AG04450 (cell line): ENCODE measurements around the gene FMN2. TPM values are rescaled to one million over a fixed set of nuclear protein-coding genes. Genes with fewer than 3 reads are reported as not detected.

Experiments
- CTCF ChIA-PET: fragments of 300-600, 350-600 bp; formaldehyde crosslinking; extraction: SDS; loops from one replicate; lab custom pipeline; 2022; ENCODE audit warnings: antibody characterized with exemption, inconsistent platforms; lab: Charles Lee
- POLR2A ChIA-PET: fragments of 350-600 bp; formaldehyde crosslinking; extraction: SDS; loops from one replicate; lab custom pipeline; 2021; ENCODE audit warnings: antibody characterized with exemption, inconsistent platforms; lab: Yijun Ruan, JAX
- DNase-seq: peaks from one replicate; pipeline ENCODE4 v3.0.0-alpha.2; 2011; ENCODE audit warnings: low read depth, low spot score
- H3K27ac ChIP-seq: one replicate; pipeline ENCODE4 v1.5.1; 2012; ENCODE audit warnings: low read depth, low read length, control low read depth
- H3K27me3 ChIP-seq: one replicate; pipeline ENCODE4 v1.6.0; 2012; ENCODE audit warnings: low read length; ENCODE audit not compliant: control insufficient read depth, insufficient read depth
- H3K4me3 ChIP-seq: 2 replicates; pipeline ENCODE4 v1.5.1; 2011; ENCODE audit warnings: mild to moderate bottlenecking, low read depth, low read length, control low read depth
- H3K9me3 ChIP-seq: 2 replicates; pipeline ENCODE4 v1.5.1; 2012; ENCODE audit warnings: low read length; ENCODE audit not compliant: control insufficient read depth, insufficient read depth
- CTCF ChIP-seq: IDR thresholded peaks from 2 replicates; pipeline ENCODE4 v1.5.1; 2011; ENCODE audit warnings: low read depth, low read length, control low read depth, inconsistent platforms
- polyA minus RNA-seq: library from RNA; depleted of rRNA, polyadenylated mRNA; stranded (reverse); fragments of >200 nt; gene quantifications from 2 replicates; pipeline ENCODE4 v1.2.3, GENCODE V29; 2011; rRNA and poly(A)+ RNA removed
- polyA plus RNA-seq: library from polyadenylated mRNA; depleted of rRNA; stranded (reverse); fragments of >200 nt; gene quantifications from 2 replicates; pipeline ENCODE4 v1.2.3, GENCODE V29; 2011; rRNA removed

Gene FMN2
- 6.8 and 6.9 TPM in 2 replicates for polyA plus RNA-seq
- 5.8 and 9.4 TPM in 2 replicates for polyA minus RNA-seq

DNA sequence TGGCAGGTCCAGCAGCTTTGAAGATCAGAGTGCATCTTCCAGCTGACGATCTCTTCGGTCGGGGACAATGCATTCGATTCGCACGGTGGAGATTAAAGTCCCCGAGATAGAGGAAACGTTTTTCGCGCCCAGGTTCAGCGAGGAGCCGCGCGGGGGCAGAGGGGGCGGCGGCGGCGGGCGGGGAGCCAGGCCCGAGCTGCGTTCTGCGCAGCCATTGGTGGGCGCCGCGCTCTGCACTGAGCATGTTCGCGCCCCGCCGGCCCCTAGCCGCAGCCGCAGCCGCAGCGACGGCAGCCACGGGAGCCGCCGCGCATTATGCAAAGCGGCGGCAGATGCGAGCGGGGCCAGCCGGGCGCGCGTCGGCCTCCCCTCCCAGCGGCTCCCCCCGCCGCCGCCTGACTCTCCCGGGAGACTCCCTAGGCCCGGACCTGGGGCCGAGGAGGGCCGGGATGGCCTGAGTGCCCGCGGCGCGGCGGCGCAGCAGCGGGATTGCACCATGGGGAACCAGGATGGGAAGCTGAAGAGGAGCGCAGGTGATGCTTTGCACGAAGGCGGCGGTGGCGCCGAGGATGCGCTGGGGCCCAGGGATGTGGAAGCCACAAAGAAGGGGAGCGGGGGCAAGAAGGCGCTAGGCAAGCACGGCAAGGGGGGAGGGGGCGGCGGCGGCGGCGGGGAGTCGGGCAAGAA lies at the start of gene FMN2:
Gene FMN2, plus strand, starts transcription at position 270 of the 687 bp plus-strand sequence. Its CDS starts 227 bp downstream, at position 497.
- TF ChIP-seq CTCF = no peak
- Histone ChIP-seq H3K9me3 (no peaks in the 10 kb centered on the region), H3K27me3 (no peaks in the 10 kb centered on the region), H3K27ac (peak within 1 kb of the TSS; percentile 47), H3K4me3 (peak within 1 kb of the TSS; percentile 76)
- POLR2A ChIA-PET = interaction anchor here (0.6 to 1.0 kb wide), 2 partner anchors 15 to 89 kb away, joined by 4 to 8 read pairs; no protein-coding TSS in a partner anchor
- DNase-seq = no peak
- CTCF ChIA-PET = interaction anchor here (0.5 to 3.8 kb wide), 12 partner anchors 10 to 87 kb away, joined by 3 to 23 read pairs (median 4); no protein-coding TSS in a partner anchor

DNA sequence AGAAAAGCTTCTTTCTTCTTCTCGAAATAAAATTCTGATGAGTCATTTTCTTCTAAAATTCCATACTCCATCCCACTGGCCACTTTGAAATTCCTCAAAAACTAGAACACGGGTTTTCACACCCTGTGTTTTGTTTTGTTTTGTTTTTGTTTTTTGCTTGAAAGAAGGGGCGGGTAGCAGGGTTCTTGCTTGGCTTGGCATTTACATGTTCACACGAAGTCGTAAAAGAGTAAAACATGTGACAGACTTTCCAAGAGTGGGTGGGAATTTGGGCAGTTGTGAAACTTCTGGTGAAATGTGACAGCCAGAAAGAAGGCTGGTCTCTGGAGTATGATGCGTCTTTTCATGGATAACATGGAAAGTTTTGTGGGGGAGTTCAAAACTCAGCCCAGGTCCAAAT lies 47.1 kb upstream of the FMN2 start:
- Histone ChIP-seq H3K27me3 (no peaks in the 10 kb centered on the region), H3K4me3 (no peak overlapping the region), H3K27ac (no peak overlapping the region), H3K9me3 (no peaks in the 10 kb centered on the region)
- POLR2A ChIA-PET = no interaction called here
- no peak for TF ChIP-seq CTCF
- CTCF ChIA-PET = interaction anchor here (0.7 kb wide), 1 partner anchor 486 kb away, joined by 3 read pairs; no protein-coding TSS in a partner anchor
- DNase-seq = no peak

- no peaks in the 10 kb centered on the region for H3K27me3 ChIP-seq
- ChIA-PET CTCF (interaction anchor here (0.7 to 1.9 kb wide), 4 partner anchors 41 to 1265 kb away, joined by 3 to 10 read pairs (median 4); no protein-coding TSS in a partner anchor), POLR2A (no interaction called here)
- no peaks in the 10 kb centered on the region for H3K9me3 ChIP-seq
- no peak for TF ChIP-seq CTCF
- no peak overlapping the region for H3K27ac ChIP-seq
- no peak for DNase-seq
- no peak overlapping the region for H3K4me3 ChIP-seq
Observed at GRCh38 chr1:240046000-240046399, 45.7 kb upstream of the FMN2 start.

GRCh38 chr1:240054109-240054701 lies 37.5 kb upstream of the FMN2 start:
- POLR2A ChIA-PET = no interaction called here
- TF ChIP-seq CTCF = no peak
- CTCF ChIA-PET = no interaction called here
- Histone ChIP-seq H3K4me3 (no peak overlapping the region), H3K9me3 (no peaks in the 10 kb centered on the region), H3K27ac (no peak overlapping the region), H3K27me3 (no peaks in the 10 kb centered on the region)
- no peak for DNase-seq

DNA sequence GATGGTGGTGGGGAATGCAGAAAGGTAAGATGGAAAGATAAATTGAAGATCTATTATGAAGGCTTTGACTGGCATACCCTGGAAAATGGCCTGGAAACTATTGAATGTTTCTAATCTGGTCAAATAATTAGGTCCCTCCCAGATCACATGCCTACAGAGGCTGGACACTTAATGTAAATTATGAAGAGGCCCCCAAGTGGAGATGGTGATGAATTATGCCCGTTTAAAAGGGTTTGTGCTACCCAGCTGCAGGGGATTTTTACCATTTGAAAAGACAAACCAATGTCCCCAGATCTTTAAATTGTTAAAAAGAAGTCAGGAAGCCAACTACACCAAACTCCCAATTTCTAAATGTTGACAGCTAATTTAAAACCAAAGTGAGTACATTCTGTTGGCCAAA lies 35.7 kb upstream of the FMN2 start:
- no peak for TF ChIP-seq CTCF
- Histone ChIP-seq H3K4me3 (no peak overlapping the region), H3K27me3 (no peaks in the 10 kb centered on the region), H3K27ac (no peak overlapping the region), H3K9me3 (no peaks in the 10 kb centered on the region)
- DNase-seq = no peak
- CTCF ChIA-PET = interaction anchor here (0.8 to 1.3 kb wide), 2 partner anchors 50 to 94 kb away, joined by 3 to 5 read pairs; no protein-coding TSS in a partner anchor
- POLR2A ChIA-PET = no interaction called here
